ENCODE results near the gene UBL5.

The UBL5 gene

DNA sequence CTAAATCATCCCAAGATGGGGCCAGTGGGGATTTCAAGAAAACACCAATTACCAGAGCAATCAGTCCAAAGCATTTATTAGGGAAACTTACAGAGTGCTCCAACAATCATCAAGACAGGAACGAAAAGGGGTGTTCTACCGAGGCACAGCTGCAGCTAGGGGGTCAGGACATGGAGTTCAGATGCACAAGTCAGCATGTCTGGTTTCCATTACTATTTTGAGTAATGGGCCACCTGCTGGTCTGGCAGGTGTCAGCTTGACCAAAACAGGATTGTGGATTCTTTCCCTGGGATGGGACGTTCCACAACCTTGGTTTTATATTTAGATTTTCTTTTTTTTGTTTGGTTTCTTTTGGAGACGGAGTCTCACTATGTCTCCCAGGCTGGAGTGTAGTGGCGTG lies 3.9 kb upstream of the UBL5 start:
- no peak overlapping the region for H3K27ac ChIP-seq
- TF ChIP-seq, protein P1, sequence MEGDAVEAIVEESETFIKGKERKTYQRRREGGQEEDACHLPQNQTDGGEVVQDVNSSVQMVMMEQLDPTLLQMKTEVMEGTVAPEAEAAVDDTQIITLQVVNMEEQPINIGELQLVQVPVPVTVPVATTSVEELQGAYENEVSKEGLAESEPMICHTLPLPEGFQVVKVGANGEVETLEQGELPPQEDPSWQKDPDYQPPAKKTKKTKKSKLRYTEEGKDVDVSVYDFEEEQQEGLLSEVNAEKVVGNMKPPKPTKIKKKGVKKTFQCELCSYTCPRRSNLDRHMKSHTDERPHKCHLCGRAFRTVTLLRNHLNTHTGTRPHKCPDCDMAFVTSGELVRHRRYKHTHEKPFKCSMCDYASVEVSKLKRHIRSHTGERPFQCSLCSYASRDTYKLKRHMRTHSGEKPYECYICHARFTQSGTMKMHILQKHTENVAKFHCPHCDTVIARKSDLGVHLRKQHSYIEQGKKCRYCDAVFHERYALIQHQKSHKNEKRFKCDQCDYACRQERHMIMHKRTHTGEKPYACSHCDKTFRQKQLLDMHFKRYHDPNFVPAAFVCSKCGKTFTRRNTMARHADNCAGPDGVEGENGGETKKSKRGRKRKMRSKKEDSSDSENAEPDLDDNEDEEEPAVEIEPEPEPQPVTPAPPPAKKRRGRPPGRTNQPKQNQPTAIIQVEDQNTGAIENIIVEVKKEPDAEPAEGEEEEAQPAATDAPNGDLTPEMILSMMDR (conservative IDR thresholded peaks at IDR 0.05) = no peak

DNA sequence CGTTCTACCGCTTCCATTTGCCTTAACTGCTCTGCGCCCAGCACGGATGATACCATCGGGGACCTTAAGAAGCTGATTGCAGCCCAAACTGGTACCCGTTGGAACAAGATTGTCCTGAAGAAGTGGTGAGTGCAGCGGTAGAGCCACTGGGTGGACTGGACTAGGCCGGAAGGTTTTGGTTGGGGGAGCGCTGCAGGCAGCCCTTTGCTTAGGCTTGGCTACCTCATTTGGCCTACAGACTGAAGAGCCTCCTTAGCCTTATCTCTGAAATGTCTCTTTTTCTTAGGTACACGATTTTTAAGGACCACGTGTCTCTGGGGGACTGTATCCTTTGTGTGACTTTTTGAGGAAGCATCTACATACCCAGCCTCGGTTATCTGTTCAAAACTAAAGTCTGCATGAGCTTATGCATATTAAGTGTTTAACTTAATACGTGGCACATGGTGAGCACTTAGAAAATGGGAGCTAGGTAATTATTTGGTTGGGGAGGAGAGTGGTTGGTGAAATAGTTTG lies 889 bp downstream of the UBL5 start:
- H3K27ac ChIP-seq = peak overlapping the region; percentile 72; the same call in 1 of the 2 replicates
- TF ChIP-seq, protein P1 (conservative IDR thresholded peaks at IDR 0.05) = no peak

DNA sequence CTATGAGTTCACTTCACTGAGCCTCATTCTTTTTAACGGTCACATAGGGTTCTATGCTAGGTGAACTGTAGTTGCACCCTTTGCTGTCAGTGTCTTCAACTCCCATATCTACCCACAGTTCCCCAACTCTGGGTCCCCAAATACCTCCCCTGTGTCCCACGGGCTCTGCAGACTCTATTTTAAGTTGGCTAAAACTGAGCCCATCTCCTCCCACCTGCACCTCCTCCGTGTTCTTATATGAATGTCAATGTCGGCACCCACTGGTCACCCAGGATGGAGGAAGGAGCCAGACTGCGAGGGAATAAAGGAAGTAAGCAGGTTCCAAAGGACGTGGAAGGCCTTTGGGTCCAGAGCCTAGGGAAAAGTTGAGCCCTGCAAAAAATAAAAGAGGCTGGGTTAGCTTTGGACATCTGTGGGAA lies 6.6 kb downstream of the UBL5 start:
- TF ChIP-seq, protein P1 (conservative IDR thresholded peaks at IDR 0.05) = no peak
- no peak overlapping the region for H3K27ac ChIP-seq

DNA sequence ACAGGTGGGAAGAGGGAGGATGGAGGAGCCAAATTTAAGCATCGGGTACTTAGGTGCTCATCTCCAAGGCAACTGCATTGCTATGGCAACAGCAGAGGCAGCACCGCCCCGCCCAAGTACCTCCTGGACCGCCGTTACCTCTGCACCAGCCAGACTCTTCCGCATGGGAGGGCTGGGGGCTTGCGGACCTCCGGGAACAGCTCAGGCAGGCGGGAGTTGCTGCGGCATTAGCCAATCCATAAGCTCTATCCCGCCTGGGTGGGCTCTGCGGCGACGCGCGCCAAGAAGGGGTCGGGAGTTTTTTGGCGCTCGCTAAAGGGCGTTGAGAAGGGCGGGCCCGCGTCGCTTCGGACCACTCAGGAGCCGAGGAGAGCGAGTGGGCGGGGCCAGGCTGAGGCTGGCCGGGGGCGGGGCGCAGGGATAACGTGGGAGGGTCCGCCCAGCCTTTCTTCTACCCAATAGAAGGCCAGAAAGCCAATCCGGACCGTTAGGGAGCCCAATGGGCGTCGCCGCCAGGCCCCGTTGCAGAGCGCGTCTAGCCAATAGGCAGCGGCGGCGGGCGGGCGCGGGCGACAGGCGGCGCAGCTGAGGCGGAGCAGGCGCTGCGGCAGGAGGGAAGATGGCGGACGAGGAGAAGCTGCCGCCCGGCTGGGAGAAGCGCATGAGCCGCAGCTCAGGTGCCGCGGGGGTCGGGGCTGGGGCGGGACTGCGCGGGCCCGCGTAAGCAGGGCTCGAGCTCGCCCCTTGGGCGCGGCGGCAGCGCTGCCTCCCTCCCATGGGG lies 7.2 kb downstream of the UBL5 start, which contains the start of gene PIN1:
TSS of gene PIN1 (plus strand) at position 593 of the 781 bp plus-strand sequence. CDS start at position 620, 27 bp downstream.
- peak within 1 kb of the TSS; percentile 58; the same call in 1 of the 2 replicates for H3K27ac ChIP-seq
- TF ChIP-seq, protein P1 (conservative IDR thresholded peaks at IDR 0.05) = peak; percentile 34; the same call in 1 of the 2 replicates

DNA sequence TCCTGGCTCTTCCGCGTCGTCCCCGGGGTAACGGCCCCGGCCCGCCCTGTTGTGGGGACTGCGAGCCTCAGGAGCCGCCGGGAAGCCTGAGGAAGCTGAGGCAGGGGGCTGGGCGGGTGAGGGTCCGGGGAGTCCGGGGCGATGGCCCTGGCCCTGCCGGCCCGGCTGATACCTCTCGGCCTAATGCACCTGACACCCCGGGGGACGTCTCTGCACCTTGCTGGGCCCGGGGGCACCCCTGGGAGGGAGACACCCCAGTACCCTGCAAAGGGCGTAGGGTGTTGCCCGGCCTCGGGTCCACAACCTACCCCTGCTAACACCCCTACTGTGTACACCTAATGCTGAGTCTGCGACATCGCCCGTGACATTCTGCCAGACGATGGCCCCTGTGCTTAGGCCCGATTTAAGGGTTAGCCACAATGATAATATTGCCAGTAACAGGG lies 7.8 kb downstream of the UBL5 start:
- TF ChIP-seq, protein P1 (conservative IDR thresholded peaks at IDR 0.05) = no peak
- peak overlapping the region; percentile 58; the same call in 1 of the 2 replicates for H3K27ac ChIP-seq

DNA sequence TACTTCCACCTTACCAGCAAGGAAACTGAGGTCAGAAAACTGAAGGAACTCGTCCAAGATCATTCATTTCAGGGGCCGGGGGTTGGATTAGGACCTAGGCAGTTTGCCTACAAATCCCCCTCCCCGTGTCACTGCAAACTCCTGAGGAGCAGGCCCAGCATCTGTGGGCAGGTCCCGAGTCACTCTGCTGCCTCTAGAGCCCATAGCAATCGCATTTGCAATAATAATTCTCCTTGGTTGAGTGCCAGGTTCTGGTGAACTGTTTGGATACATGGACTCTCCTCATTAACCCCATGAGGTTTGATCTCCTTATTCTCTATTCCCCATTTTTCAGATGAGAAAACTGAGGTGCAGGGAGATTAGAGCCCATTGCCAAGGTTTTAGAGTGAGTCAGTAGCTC lies 8.3 kb downstream of the UBL5 start:
- TF ChIP-seq, protein P1 (conservative IDR thresholded peaks at IDR 0.05) = 0 out of 2 replicates have a peak, but pooled peaks have one; percentile 9
- H3K27ac ChIP-seq = peak overlapping the region; percentile 58; the same call in 1 of the 2 replicates

DNA sequence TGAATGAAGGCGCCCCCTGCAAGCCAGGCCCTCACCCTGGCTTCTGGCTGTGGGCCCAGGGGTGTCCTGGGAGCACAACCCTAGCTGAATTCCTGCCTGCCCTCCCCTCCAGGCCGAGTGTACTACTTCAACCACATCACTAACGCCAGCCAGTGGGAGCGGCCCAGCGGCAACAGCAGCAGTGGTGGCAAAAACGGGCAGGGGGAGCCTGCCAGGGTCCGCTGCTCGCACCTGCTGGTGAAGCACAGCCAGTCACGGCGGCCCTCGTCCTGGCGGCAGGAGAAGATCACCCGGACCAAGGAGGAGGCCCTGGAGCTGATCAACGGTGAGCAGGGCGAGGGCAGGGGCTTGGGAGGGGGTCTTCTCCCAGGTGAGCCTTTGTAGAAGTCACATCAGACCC lies 10.6 kb downstream of the UBL5 start:
- TF ChIP-seq, protein P1 (conservative IDR thresholded peaks at IDR 0.05) = no peak
- peak overlapping the region; percentile 71 for H3K27ac ChIP-seq

All from VCaP (cell line).